Stimulated activated CD8-positive, alpha-beta memory T cell treated with anti-CD3 and anti-CD28 coated beads, Interleukin-7, amount 100 ng/mL, for 4 hours (primary cell): ENCODE data around the gene CASTOR1.

Experiments used
- DNase-seq, 2 donors: peaks; one replicate each; pipeline ENCODE4 v3.0.0-alpha.2; 2020; ENCODE audit warnings: low read depth in 2 of 2

Gene CASTOR1

DNA sequence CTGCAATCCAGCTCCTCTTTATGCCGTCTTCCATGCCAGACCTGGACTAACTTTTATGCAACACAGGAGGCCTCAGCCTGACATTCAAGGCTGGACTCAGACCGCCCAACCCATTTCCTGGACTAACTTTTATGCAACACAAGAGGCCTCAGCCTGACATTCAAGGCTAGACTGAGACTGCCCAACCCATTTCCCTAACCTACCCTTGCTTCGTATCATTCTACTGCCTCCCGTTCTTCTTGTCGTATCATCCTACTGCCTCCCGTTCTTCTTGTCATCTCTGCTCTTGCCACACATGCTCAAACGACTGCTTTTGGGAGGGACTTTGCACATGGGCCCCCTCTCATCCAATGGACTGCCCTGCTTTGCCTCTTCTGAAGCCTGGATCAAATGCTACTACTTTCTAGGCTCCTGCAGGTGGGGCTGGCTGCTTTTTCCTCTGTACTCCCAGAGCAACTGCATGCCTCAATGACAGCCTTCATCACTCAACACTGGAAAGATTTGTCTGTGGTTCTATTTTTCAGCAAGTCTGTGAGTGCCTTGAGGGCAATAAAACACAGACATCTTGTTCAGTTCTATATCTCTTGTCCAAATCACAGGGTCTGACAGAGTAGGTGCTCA is 29.6 kb upstream of the CASTOR1 start:
- DNase-seq = no peak

DNA sequence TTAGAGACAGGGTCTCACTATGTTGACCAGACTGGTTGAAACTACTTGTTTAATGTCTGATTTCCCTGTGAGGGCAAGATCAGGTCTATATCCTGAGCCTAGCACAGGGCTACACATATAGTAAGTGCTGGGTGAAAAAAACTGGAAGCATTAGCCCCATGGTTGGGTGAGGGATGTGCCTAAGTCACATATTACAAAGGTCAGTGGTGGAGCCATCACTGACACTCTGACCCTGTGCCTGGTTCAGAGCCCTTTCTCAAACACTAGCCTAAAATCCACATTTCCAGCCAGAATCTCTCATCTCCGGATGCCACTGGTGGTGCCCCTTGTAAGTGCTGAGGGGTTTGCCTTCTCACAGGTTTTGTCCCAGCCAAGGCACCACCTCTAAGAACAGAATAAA is 28.5 kb upstream of the CASTOR1 start:
- DNase-seq = no peak

GRCh38 chr22:30315962-30316576 is 26.8 kb upstream of the CASTOR1 start:
- no peak for DNase-seq

DNA sequence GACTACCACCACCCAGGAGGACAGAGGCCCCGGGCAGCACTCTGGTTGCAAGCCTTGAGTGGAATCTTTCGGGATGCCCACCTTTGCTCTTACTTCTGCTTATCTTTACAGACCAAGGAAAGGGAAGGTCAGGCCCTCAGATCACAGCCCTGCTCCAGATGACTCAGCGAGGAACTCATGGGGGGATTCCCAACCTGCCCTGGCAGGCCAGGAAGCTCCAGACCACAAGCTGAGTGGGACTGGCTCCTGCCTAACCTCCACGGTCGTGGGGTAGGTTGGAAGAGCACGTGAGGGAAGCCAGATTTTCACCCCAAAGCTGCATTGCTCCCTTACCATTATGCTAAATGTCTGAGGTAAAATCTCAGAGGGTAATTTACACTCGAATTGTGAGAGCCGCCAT is 25.6 kb upstream of the CASTOR1 start:
- peak; percentile 29 to 42 for DNase-seq

GRCh38 chr22:30313527-30314363 is 24.4 kb upstream of the CASTOR1 start:
- DNase-seq = no peak

DNA sequence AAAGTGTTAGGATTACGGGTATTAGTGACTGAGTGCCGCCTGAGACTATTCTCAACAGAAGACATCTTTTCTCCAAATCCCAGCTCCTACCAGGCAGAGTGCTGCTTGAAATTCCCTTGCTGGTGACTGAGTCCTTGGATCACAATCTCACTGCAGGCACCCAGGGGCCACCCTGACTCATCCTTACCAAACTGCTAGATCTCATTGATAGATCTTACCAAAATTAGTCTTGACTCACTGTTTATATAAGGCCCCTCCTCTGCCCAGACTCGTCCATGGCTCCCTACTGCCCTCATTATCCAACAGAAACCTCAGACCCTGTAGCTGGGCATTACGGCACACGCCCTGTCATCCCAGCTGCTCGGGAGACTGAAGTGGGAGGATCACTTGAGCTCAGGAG is 22.7 kb upstream of the CASTOR1 start:
- no peak for DNase-seq

DNA sequence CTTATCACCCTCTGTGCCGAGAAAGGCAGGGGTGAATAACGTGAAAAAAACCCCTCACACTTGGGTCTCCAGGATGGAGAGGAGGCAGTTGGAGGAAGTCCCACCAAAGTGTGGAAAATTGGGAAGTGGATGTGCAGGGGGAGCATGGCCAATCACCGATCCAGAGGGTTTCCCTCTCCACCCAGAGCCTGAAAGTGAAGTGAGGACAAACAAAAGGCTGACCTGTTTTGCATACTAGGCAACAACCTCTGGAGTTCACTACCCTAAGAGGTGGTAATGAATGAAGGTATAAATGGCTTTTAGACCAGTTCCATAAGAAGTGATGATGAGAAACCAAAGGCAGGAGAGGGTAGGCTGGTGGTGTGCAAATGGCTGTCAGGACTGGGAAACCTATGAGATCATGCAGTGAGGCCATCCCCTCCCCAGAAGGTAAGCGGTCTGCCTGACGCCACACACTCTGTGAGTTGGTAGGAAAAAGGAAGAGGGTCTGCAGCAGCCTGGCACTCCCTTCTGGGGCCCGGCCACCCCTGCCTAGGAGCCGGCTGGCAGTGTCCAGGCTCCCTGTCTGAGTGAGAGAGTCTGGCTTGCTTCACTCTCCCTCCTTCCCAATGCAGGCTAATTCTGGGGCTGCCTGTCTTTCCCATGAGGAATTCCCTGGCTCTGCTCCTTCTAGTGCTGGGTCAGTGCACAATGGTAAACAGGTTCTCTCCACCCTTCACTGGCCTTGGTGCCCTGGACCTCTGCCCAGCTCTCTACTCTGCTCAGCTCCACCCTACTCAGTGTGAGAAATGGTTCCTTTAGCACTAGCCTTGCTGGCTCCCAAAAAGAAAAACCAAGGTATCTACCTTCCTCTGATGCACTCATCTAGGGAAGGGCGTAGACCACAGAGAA is 21.8 kb upstream of the CASTOR1 start:
- DNase-seq = no peak

DNA sequence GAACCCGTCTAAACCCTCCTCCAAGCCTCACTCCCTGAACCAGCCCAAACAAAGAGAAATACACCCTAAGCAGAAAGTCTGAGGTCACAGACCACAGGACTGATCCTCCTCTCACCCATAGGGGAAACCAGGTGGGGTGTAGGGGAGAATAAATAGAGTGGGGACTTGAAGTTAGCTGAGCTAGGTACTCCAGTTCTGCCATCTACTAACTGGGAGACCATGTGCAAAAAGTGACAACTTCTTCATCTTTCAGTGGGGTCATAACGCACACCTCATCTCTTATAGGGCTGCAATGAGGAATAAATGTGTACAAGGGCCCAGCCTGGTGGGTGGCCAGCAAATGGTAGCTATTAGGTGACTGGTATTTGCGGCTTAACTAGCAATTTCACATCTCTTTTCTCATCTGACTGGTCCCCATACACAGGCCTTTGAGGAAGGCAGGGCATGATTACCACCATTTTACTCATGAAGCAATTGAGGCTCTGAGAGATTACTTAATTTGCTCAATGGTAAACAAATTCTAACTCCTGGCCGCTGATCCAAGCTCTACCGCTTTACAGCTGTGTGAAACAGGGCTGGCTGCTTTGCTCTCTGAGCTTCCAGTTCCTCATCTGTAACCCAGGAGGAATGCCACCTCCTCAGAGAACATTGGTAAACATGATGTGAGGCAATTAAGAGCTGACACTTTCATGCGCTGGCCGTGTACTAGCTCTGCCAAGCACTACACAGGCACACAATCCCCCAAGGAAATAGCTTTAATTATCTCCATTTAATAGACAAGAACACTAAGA is 20.8 kb upstream of the CASTOR1 start:
- DNase-seq = no peak

GRCh38 chr22:30308518-30309230 is 19.4 kb upstream of the CASTOR1 start:
- no peak for DNase-seq

GRCh38 chr22:30308093-30308492 is 18.8 kb upstream of the CASTOR1 start:
- DNase-seq = no peak

DNA sequence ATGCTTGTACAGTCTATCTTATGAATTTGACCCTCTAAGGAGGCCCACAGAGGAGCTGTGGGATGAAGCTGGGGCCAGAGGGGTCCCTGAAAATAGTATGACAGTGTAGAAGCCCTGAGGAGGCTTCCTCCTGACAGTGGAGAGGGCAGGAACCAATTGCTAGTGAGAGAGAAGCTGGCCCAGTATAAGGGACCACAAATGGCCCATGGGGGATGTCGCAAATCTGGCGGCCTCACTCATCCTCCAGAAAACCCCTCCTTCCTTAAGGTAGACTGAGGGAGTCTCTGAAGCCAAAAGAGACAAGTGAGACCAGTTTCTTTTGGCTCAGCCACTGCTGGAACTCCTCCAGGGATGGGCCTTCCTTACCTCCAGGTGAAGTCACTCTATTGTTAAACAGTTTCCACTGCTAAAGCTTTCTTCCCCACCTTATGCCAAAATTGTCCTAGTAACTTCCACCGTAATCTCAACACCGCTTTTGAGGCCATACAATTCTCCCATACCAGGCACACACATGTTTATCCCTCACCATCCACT is 17.8 kb upstream of the CASTOR1 start:
- DNase-seq = no peak

- no peak for DNase-seq
Observed at GRCh38 chr22:30306627-30307011, 17.3 kb upstream of the CASTOR1 start.

DNA sequence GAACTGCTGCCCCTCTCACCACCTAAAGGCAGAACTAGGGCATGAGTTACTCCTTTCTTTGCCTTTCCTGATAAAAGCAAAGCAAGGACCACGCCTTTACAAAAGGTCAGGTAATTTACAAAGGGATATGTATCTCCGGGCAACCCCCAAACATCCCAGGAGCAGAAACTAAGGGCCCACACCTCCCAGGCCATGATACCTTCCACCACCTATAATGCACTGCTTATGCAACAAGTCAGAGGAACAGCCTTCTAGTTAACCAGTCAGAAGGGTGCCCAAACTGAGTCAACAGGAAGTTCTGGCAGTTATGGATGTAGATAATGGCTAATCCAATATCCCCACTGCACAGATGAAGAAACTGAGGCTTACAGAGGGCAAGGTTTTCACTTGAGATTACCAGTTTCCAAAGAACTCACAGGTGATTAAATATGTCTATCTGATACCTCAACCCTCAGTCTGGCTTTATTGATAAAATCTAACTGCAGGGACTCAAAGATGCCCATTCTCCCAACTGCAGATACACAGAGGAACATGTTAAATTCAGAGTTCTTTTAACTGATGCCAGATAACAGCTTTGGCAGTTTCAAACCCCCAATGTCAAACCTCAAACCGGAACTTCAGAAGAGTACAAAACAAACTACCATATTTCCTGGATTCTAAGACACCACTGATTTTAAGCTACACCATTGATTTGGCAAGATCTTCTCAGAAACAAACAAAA is 16.8 kb upstream of the CASTOR1 start:
- DNase-seq = no peak

DNA sequence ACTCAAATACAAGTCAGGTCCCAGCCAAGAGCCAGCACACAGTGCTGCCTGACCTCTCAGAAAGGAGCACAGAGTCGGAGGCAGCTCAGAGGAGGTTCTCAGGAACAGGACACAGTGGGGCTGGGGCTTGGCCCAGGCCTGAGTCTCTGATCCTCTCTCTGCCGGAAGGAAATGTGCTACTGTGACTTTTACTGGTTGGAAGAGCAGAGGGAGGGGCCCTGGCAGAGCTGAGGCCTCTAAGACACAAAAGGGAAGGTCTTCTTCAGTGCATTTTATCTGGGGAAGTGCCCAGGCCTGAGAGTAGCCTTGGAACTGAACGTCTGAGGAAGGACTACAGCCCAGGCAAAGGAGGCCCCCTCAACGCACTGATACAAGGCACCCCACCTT is 16.2 kb upstream of the CASTOR1 start:
- no peak for DNase-seq

GRCh38 chr22:30304495-30305244 is 15.4 kb upstream of the CASTOR1 start:
- DNase-seq = no peak

GRCh38 chr22:30302810-30303138 is 13.5 kb upstream of the CASTOR1 start:
- DNase-seq = no peak

- no peak for DNase-seq
Observed at GRCh38 chr22:30301995-30302809, 12.9 kb upstream of the CASTOR1 start.

DNA sequence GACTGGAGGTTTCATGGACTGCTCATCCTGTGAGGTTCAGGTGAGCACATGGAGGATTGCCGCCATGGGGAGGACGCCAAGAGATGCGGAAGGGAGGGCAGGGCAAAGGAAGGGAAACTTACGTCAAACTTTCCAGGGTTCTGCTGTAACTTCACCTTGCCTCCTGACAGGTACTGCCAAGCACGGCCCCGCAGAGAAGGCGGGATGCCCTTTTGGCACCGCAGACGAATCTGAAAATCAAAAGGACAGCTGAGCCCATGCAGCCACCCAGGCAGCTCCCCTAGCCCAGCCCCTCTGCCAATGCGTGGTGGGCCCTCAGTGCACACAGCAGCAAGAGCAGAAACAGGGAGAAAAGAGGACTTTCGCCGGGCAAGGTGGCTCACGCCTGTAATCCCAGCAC is 10.0 kb upstream of the CASTOR1 start:
- no peak for DNase-seq
